ENCODE data around the gene KLHL22. TPM values are rescaled to one million over a fixed set of nuclear protein-coding genes. Genes with fewer than 3 reads are reported as not detected.
"Not testable (repeated sequence)": the region's sequence is repeated elsewhere in the genome, so short reads cannot be mapped to it uniquely, and the experiment has no call there.

The KLHL22 gene
- total RNA-seq, 1 donor from 2014 or later = 58.4 TPM

DNA sequence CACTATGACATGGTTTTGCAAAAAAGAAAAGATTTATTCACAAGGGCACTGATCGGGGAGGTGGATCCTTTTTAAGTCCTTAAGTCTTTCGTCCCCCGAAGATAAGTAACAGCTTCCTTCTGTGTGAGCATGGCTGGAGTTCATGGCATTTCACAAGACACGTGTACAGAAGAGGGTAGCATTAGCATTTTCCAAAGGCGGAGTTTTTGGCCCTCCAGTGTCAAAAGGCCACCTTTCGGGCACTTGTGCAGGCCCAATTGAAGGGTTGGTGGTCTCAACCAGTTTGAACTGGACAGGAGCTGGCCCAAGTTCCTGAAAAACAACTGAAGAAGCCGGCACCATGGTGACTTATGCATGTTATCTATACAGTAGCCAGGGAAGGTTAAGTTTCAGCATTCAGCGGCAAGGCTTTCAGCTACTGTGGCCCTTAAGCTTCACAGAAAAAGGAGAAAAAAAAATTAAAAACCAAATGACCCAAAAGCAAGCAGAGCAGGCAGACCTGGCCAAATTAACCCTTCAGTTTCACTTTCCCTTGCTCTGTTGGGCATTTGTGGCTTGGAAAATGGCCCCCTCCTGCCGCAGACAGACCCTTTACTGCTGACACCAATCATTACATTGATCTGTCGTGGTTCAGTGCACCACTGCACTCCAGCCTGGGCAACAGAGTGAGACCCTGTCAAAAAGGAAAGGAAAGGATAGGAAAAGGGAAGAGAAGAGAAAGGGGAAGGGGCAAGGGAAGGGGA, 83.0 kb downstream of the KLHL22 start:
- no peak for DNase-seq (ENCODE audit: low spot score in 2 of 2, unreplicated experiment in 2 of 2)
- TF ChIP-seq, protein P1, sequence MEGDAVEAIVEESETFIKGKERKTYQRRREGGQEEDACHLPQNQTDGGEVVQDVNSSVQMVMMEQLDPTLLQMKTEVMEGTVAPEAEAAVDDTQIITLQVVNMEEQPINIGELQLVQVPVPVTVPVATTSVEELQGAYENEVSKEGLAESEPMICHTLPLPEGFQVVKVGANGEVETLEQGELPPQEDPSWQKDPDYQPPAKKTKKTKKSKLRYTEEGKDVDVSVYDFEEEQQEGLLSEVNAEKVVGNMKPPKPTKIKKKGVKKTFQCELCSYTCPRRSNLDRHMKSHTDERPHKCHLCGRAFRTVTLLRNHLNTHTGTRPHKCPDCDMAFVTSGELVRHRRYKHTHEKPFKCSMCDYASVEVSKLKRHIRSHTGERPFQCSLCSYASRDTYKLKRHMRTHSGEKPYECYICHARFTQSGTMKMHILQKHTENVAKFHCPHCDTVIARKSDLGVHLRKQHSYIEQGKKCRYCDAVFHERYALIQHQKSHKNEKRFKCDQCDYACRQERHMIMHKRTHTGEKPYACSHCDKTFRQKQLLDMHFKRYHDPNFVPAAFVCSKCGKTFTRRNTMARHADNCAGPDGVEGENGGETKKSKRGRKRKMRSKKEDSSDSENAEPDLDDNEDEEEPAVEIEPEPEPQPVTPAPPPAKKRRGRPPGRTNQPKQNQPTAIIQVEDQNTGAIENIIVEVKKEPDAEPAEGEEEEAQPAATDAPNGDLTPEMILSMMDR (IDR thresholded peaks at IDR 0.05; ENCODE audit: unreplicated experiment) = no peak
- Mint-ChIP-seq H3K27ac (no peak overlapping the region), H3K4me1 (peaks cover 6% of the 10 kb centered on the region), H3K4me3 (no peak overlapping the region), H3K27me3 (ENCODE audit: low read depth) (peaks cover 1% of the 10 kb centered on the region), H3K9me3 (no peaks in the 10 kb centered on the region), H3K36me3 (peaks cover 5% of the 10 kb centered on the region)

DNA sequence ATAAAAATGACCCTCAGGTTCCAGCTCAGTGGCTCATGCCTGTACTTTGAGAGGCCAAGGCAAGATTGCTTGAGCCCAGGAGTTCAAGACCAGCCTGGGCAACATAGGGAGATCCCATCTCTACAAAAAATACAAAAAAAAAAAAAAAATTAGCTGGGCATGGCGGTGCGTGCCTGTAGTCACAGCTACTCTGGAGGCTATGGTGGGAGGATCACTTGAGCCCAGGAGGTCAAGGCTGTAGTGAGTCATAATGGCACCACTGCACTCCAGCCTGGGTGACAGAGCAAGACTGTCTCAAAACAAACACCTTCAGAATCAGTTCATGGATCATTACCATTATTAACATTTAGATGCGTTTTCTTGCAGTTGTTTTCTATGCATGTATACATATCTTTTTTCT, 86.2 kb downstream of the KLHL22 start:
- H3K4me1 Mint-ChIP-seq; H3K9me3 Mint-ChIP-seq; H3K27ac Mint-ChIP-seq; DNase-seq (ENCODE audit: low spot score in 2 of 2, unreplicated experiment in 2 of 2); H3K4me3 Mint-ChIP-seq; H3K27me3 Mint-ChIP-seq (ENCODE audit: low read depth): not testable (repeated sequence)
- peaks cover 21% of the 10 kb centered on the region for H3K36me3 Mint-ChIP-seq

DNA sequence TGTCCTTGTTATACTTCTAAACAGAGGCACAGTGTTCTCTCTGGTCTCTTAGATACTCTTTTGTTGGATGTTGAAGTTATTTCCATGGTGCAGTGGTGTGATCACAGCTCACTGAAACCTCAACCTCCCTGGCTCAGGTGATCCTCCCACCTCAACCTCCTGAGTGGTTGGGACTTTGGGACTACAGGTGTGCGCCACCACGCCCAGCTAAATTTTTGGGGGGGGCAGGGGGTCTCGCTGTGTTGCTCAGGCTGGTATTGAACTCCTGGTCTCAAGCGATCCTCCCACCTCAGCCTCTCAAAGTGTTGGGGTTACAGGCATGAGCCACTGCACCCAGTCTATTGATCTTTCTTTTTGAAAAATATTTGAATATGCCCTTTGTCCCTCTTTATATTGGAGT, 86.7 kb downstream of the KLHL22 start:
- no peaks in the 10 kb centered on the region for H3K9me3 Mint-ChIP-seq
- DNase-seq (ENCODE audit: low spot score in 2 of 2, unreplicated experiment in 2 of 2) = no peak
- TF ChIP-seq, protein P1 (IDR thresholded peaks at IDR 0.05; ENCODE audit: unreplicated experiment) = no peak
- peaks cover 23% of the 10 kb centered on the region for H3K36me3 Mint-ChIP-seq
- no peak overlapping the region for H3K4me3 Mint-ChIP-seq
- no peaks in the 10 kb centered on the region for H3K27me3 Mint-ChIP-seq (ENCODE audit: low read depth)
- no peak overlapping the region for H3K27ac Mint-ChIP-seq
- H3K4me1 Mint-ChIP-seq = peaks cover 6% of the 10 kb centered on the region

DNA sequence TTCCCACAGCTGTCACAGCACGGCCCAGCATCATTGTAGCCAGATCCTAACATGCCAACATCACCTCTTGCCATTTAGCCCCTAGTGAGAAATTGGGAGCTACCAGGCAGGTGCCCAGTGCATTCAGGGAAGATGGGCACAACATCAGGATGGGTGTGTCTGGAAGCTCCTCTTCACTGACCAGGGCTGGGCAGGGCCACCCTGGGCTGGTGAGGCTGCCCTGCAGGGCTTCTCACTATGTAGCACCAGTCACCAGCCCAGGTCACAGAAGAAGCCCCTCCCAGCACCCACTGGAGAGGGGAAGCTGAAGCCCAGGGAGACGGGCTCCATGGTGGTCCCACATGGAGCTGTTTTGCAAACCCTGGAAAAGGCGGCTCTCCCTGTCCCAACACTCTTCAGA, 87.8 kb downstream of the KLHL22 start:
- Mint-ChIP-seq H3K4me1 (peaks cover 6% of the 10 kb centered on the region), H3K4me3 (no peak overlapping the region), H3K27me3 (ENCODE audit: low read depth) (no peaks in the 10 kb centered on the region), H3K27ac (no peak overlapping the region), H3K9me3 (no peaks in the 10 kb centered on the region), H3K36me3 (peaks cover 32% of the 10 kb centered on the region)
- no peak for DNase-seq (ENCODE audit: low spot score in 2 of 2, unreplicated experiment in 2 of 2)
- TF ChIP-seq, protein P1 (IDR thresholded peaks at IDR 0.05; ENCODE audit: unreplicated experiment) = no peak

DNA sequence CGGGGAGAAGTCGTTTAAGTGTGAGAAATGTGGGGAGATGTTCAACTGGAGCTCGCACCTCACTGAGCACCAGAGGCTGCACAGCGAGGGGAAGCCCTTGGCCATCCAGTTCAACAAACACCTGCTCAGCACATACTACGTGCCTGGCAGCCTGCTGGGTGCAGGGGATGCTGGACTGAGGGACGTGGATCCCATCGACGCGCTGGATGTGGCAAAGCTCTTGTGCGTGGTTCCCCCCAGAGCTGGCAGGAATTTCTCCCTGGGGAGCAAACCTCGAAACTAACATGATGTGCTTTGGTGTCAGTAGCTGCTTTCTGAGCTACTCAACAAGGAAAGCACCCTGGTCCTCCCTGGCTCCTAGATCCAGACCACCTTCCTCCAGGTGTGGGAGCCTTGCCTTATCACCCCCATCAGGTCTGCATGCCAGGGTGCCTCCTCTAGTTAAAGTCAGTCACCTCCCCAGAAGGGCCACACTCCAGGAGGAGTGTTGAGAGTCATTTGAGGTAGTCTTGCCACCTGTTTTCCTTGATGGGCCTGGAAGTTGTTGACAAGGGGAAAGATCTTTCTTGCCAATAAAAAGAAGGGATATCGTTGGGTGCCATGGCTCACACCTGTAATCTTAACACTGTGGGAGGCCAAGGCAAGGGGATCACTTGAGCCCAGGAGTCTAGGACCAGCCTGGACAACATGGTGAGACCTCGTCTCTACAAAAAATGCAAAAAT, 88.7 kb downstream of the KLHL22 start:
- H3K4me1 Mint-ChIP-seq = no peaks in the 10 kb centered on the region
- H3K4me3 Mint-ChIP-seq = no peak overlapping the region
- H3K9me3 Mint-ChIP-seq = no peaks in the 10 kb centered on the region
- TF ChIP-seq, protein P1 (IDR thresholded peaks at IDR 0.05; ENCODE audit: unreplicated experiment) = no peak
- no peaks in the 10 kb centered on the region for H3K27me3 Mint-ChIP-seq (ENCODE audit: low read depth)
- H3K36me3 Mint-ChIP-seq = peaks cover 35% of the 10 kb centered on the region
- no peak overlapping the region for H3K27ac Mint-ChIP-seq
- no peak for DNase-seq (ENCODE audit: low spot score in 2 of 2, unreplicated experiment in 2 of 2)

DNA sequence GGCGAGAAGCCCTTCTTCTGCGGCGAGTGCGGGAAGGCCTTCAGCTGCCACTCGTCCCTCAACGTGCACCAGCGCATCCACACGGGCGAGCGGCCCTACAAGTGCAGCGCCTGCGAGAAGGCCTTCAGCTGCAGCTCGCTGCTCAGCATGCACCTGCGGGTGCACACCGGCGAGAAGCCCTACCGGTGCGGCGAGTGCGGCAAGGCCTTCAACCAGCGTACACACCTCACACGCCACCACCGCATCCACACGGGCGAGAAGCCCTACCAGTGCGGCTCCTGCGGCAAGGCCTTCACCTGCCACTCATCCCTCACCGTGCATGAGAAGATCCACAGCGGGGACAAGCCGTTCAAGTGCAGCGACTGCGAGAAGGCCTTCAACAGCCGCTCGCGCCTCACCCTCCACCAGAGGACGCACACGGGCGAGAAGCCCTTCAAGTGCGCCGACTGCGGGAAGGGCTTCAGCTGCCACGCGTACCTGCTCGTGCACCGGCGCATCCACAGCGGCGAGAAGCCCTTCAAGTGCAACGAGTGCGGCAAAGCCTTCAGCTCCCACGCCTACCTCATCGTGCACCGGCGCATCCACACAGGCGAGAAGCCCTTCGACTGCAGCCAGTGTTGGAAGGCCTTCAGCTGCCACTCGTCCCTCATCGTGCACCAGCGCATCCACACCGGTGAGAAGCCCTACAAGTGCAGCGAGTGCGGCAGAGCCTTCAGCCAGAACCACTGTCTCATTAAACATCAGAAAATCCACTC, 89.5 kb downstream of the KLHL22 start:
- TF ChIP-seq, protein P1 (IDR thresholded peaks at IDR 0.05; ENCODE audit: unreplicated experiment) = no peak

More for the DNA sequence above, 89.5 kb downstream of the KLHL22 start:
- DNase-seq (ENCODE audit: low spot score in 2 of 2, unreplicated experiment in 2 of 2) = no peak
- Mint-ChIP-seq H3K9me3 (no peaks in the 10 kb centered on the region), H3K27ac (no peak overlapping the region), H3K36me3 (peaks cover 37% of the 10 kb centered on the region), H3K4me3 (no peak overlapping the region), H3K4me1 (no peaks in the 10 kb centered on the region), H3K27me3 (ENCODE audit: low read depth) (no peaks in the 10 kb centered on the region)

Measured in mesothelial cell of epicardium (in vitro differentiated cells).